ENCODE measurements around the gene SERPING1.

The SERPING1 gene

DNA sequence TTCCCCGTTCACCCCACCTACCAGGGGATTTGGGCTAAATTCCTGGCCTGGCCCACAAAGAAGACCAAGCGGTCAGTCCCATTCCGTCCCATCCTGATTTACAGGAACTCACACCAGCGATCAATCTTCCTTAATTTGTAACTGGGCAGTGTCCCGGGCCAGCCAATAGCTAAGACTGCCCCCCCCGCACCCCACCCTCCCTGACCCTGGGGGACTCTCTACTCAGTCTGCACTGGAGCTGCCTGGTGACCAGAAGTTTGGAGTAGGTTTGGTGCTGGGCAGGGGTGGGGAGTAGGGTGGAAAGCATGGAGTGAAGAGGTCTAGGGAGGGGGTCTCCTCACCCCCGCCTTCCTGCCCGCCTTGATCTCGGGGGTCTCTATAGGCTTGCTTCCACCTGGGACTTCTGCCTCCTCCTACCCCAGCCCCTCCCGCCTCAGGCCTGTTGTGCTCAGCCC, at the start of gene SERPING1:
SERPING1 (plus strand) TSS at position 225 of the 455 bp plus-strand sequence. CDS start 586 bp downstream, outside the sequence.
- Histone ChIP-seq H3K9ac (ENCODE audit: low read length) (no peak within 1 kb of the TSS), H3K27me3 (ENCODE audit: low read length) (no peaks in the 10 kb centered on the region), H3F3A (ENCODE audit: insufficient read depth) (no peaks in the 10 kb centered on the region), H4K20me1 (ENCODE audit: low read depth, low read length) (no peaks in the 10 kb centered on the region), H3K4me3 (ENCODE audit: insufficient read depth, low read length, poor library complexity, severe bottlenecking) (no peak within 1 kb of the TSS), H3K36me3 (ENCODE audit: low read length) (no peaks in the 10 kb centered on the region), H3K9me3 (ENCODE audit: insufficient read depth, low read length) (no peaks in the 10 kb centered on the region), H3K27ac (ENCODE audit: low read depth, low read length) (no peak within 1 kb of the TSS), H3K79me2 (ENCODE audit: insufficient read depth, low read length) (no peaks in the 10 kb centered on the region), H2AFZ (ENCODE audit: low read depth, low read length, severe bottlenecking) (no peak within 1 kb of the TSS), H3K9me2 (replicated peaks; ENCODE audit: insufficient read depth, low read length) (no peaks in the 10 kb centered on the region), H3K4me2 (ENCODE audit: low read depth, low read length, poor library complexity, severe bottlenecking) (no peak within 1 kb of the TSS)
- TF ChIP-seq, protein P1, sequence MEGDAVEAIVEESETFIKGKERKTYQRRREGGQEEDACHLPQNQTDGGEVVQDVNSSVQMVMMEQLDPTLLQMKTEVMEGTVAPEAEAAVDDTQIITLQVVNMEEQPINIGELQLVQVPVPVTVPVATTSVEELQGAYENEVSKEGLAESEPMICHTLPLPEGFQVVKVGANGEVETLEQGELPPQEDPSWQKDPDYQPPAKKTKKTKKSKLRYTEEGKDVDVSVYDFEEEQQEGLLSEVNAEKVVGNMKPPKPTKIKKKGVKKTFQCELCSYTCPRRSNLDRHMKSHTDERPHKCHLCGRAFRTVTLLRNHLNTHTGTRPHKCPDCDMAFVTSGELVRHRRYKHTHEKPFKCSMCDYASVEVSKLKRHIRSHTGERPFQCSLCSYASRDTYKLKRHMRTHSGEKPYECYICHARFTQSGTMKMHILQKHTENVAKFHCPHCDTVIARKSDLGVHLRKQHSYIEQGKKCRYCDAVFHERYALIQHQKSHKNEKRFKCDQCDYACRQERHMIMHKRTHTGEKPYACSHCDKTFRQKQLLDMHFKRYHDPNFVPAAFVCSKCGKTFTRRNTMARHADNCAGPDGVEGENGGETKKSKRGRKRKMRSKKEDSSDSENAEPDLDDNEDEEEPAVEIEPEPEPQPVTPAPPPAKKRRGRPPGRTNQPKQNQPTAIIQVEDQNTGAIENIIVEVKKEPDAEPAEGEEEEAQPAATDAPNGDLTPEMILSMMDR (IDR thresholded peaks at IDR 0.05; ENCODE audit: insufficient read depth, low read length, poor library complexity, severe bottlenecking): no peak
- TF ChIP-seq EZH2phosphoT487 (conservative IDR thresholded peaks at IDR 0.05; ENCODE audit: low read length): no peak

DNA sequence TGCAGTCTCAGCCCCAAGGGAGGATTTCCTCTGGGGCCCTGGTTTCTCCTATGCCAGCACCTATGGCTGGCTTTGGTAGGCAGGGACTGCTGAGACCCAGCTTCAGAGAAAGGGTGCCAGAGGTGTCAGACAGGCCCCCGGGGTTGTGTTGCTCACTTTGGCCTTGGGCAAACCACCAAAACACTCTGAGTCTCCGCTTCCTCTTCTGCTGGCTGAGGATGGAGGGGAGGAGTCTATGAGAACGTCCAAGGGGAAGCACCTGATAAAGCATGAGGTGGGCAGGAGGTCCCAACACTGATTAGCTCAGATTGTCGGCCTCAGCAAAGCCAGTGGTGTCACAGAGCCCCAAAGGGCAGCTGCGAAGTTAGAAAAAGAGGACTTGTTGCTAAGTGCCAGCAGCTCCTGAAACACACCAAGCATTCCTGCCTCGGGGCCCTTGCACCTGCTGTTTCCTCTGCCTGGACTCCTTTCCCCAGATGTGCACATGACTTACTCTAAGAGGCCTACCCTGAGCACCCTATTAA, 49.6 kb upstream of the SERPING1 start:
- H3K36me3 ChIP-seq (ENCODE audit: low read length): no peaks in the 10 kb centered on the region
- H3K4me3 ChIP-seq (ENCODE audit: insufficient read depth, low read length, poor library complexity, severe bottlenecking): no peak overlapping the region
- no peaks in the 10 kb centered on the region for H3K9me3 ChIP-seq (ENCODE audit: insufficient read depth, low read length)
- no peak overlapping the region for H3K4me2 ChIP-seq (ENCODE audit: low read depth, low read length, poor library complexity, severe bottlenecking)
- H2AFZ ChIP-seq (ENCODE audit: low read depth, low read length, severe bottlenecking): no peak overlapping the region
- H3K9me2 ChIP-seq (replicated peaks; ENCODE audit: insufficient read depth, low read length): no peaks in the 10 kb centered on the region
- no peak overlapping the region for H3K9ac ChIP-seq (ENCODE audit: low read length)
- H3K27ac ChIP-seq (ENCODE audit: low read depth, low read length): no peak overlapping the region
- H4K20me1 ChIP-seq (ENCODE audit: low read depth, low read length): no peaks in the 10 kb centered on the region
- TF ChIP-seq, protein P1 (IDR thresholded peaks at IDR 0.05; ENCODE audit: insufficient read depth, low read length, poor library complexity, severe bottlenecking): no peak
- no peak for TF ChIP-seq EZH2phosphoT487 (conservative IDR thresholded peaks at IDR 0.05; ENCODE audit: low read length)
- no peaks in the 10 kb centered on the region for H3F3A ChIP-seq (ENCODE audit: insufficient read depth)
- no peaks in the 10 kb centered on the region for H3K79me2 ChIP-seq (ENCODE audit: insufficient read depth, low read length)
- no peaks in the 10 kb centered on the region for H3K27me3 ChIP-seq (ENCODE audit: low read length)

DNA sequence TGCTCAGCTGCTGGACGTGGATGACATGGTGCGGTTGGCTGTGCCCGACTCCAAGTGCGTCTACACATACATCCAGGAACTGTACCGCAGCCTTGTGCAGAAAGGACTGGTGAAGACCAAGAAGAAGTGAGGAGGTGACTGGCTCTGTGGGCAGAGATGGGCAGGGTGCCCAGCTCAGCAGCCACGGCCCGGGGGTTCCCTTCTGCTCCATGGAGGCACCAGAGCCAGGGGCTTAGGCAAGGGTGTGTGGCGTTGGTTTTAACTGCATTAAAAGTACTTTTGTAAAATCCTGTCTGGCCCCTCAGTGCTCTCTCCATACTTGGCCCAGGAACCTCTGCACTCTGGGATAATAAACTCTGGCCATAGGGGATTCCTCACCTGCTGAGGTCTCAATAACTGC, 47.5 kb upstream of the SERPING1 start:
- no peak overlapping the region for H3K4me3 ChIP-seq (ENCODE audit: insufficient read depth, low read length, poor library complexity, severe bottlenecking)
- H4K20me1 ChIP-seq (ENCODE audit: low read depth, low read length): no peaks in the 10 kb centered on the region
- H3K36me3 ChIP-seq (ENCODE audit: low read length): no peaks in the 10 kb centered on the region
- no peaks in the 10 kb centered on the region for H3K9me2 ChIP-seq (replicated peaks; ENCODE audit: insufficient read depth, low read length)
- TF ChIP-seq, protein P1 (IDR thresholded peaks at IDR 0.05; ENCODE audit: insufficient read depth, low read length, poor library complexity, severe bottlenecking): no peak
- TF ChIP-seq EZH2phosphoT487 (conservative IDR thresholded peaks at IDR 0.05; ENCODE audit: low read length): no peak
- H3K27ac ChIP-seq (ENCODE audit: low read depth, low read length): no peak overlapping the region
- H3K9me3 ChIP-seq (ENCODE audit: insufficient read depth, low read length): no peaks in the 10 kb centered on the region
- H3K4me2 ChIP-seq (ENCODE audit: low read depth, low read length, poor library complexity, severe bottlenecking): no peak overlapping the region
- H3K9ac ChIP-seq (ENCODE audit: low read length): no peak overlapping the region
- no peaks in the 10 kb centered on the region for H3F3A ChIP-seq (ENCODE audit: insufficient read depth)
- no peak overlapping the region for H2AFZ ChIP-seq (ENCODE audit: low read depth, low read length, severe bottlenecking)
- H3K27me3 ChIP-seq (ENCODE audit: low read length): no peaks in the 10 kb centered on the region
- H3K79me2 ChIP-seq (ENCODE audit: insufficient read depth, low read length): no peaks in the 10 kb centered on the region

Measured in SU-DHL-6 (cell line).